NK-92 (cell line): Measurements from ENCODE around the gene TP53I11.

Experiments used
- DNase-seq: peaks from one replicate; lab custom pipeline; 2025; ENCODE audit not compliant: unreplicated experiment; lab: John Stamatoyannopoulos, UW

The TP53I11 gene

GRCh38 chr11:44941259-44942021, 9.2 kb downstream of the TP53I11 start:
- DNase-seq: no peak

GRCh38 chr11:44940835-44941234, 9.8 kb downstream of the TP53I11 start:
- DNase-seq: no peak

GRCh38 chr11:44940404-44940803, 10.3 kb downstream of the TP53I11 start:
- no peak for DNase-seq

GRCh38 chr11:44939673-44940395, 10.8 kb downstream of the TP53I11 start:
- no peak for DNase-seq

GRCh38 chr11:44938066-44938691, 12.5 kb downstream of the TP53I11 start:
- no peak for DNase-seq

- no peak for DNase-seq
Observed at GRCh38 chr11:44936951-44937543, 13.6 kb downstream of the TP53I11 start.

GRCh38 chr11:44936525-44936924, 14.2 kb downstream of the TP53I11 start:
- DNase-seq: no peak

GRCh38 chr11:44934735-44935250, 15.9 kb downstream of the TP53I11 start:
- no peak for DNase-seq

- no peak for DNase-seq
Observed at GRCh38 chr11:44934110-44934509, 16.6 kb downstream of the TP53I11 start.

GRCh38 chr11:44931466-44931865, 19.2 kb downstream of the TP53I11 start:
- no peak for DNase-seq

GRCh38 chr11:44930588-44931302, 19.9 kb downstream of the TP53I11 start:
- DNase-seq: no peak

GRCh38 chr11:44928816-44929215, 21.9 kb downstream of the TP53I11 start:
- DNase-seq: no peak

GRCh38 chr11:44928144-44928543, 22.5 kb downstream of the TP53I11 start:
- DNase-seq: no peak

GRCh38 chr11:44927174-44927661, 23.5 kb downstream of the TP53I11 start:
- no peak for DNase-seq

GRCh38 chr11:44926036-44926435, 24.6 kb downstream of the TP53I11 start:
- DNase-seq: no peak

GRCh38 chr11:44923806-44924205, 26.9 kb downstream of the TP53I11 start:
- DNase-seq: no peak

- DNase-seq: no peak
Observed at GRCh38 chr11:44923115-44923514, 27.6 kb downstream of the TP53I11 start.

- DNase-seq: no peak
Observed at GRCh38 chr11:44920451-44920850, 30.2 kb downstream of the TP53I11 start.

GRCh38 chr11:44917741-44918140, 32.9 kb downstream of the TP53I11 start:
- DNase-seq: no peak

GRCh38 chr11:44916801-44917385, 33.8 kb downstream of the TP53I11 start:
- DNase-seq: no peak
